Effector CD8-positive, alpha-beta T cell (primary cell): Measurements from ENCODE around the gene FPR2.
"Not testable (repeated sequence)": the region's sequence is repeated elsewhere in the genome, so short reads cannot be mapped to it uniquely, and the experiment has no call there.

Experiments used
- DNase-seq: peaks from one replicate; lab custom pipeline; 2025; lab: John Stamatoyannopoulos, UW

Gene FPR2

DNA sequence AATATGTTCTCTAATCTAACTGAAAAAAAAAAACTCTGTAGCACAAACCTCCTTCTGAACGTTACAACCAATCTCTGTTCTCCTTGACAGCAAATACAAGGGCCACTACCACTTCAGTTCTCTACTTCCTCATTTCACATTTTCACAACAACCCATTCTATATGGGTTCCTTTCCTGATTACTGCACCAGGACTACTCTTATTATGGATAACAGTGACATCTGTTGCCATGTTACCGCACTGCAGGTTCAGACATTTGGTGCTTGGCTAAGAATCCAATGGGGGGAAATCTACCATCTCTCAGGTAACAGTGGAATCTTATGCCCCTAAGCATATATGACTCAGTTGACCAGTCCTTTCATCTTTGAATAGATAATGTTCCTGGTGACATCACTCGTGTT, 22.4 kb downstream of the FPR2 start:
- no peak for DNase-seq

DNA sequence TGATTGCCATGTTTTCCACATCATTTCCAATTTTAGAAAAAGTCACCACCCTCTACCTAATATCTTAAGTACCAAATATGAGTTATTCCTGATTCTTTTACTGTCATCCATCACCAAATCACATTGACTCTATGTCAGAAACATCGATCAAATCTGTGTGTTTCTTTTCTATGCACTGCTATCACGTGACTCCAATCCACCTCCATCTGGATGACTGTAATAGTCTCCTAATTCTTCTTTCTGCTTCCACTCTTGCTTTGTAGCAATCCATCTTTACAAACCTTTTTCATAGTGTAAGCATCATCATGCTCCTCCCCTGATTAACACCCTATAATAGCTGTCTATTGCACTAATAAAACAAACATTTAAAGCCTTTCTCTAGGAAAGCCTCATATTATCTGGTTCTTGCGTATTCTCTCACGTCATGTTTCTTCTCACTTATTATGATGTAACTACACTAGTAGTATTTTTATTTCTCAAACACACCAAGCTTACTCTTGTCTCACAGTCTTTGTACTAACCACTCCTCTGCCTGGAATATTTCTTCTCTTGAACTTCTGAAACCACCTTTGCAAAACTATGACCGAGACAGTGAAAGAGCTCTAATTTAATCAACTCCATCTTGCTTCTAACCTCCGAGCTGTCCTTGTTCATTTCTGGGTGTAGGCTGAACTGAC, 23.3 kb downstream of the FPR2 start:
- DNase-seq = no peak

DNA sequence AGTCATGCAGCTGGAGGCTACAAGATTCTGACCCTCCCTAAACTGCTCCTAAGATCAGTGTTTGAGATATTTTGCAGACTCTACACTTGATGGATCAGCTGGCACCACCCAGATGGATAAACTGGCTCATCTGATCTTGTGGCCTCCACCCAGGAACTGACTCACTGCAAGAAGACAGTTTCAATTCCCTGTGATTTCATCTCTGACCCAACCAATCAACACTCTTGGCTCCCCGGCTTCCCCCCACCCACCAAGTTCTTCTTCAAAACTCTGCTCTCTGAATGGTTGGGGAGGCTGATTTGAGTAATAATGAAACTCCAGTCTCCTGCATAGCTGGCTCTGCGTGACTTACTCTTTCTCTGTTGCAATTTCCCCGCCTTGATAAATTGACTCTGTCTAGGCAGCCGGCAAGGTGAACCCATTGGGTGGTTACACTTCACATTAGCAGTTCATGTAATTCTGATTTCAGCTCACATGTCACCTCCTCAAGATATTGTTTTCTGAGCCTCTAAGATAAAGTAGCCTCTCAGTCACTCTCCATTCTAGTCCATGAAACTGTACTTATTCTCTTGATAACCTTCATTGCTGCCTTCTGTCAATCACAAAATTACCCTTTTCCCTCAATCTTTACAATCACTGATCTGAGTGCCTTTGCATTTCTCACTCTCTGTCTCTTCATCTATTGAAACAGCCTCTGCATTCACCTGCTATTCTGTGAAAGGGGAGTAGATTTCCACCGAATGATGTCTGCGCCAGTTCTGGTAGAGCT, 24.1 kb downstream of the FPR2 start:
- DNase-seq = no peak

DNA sequence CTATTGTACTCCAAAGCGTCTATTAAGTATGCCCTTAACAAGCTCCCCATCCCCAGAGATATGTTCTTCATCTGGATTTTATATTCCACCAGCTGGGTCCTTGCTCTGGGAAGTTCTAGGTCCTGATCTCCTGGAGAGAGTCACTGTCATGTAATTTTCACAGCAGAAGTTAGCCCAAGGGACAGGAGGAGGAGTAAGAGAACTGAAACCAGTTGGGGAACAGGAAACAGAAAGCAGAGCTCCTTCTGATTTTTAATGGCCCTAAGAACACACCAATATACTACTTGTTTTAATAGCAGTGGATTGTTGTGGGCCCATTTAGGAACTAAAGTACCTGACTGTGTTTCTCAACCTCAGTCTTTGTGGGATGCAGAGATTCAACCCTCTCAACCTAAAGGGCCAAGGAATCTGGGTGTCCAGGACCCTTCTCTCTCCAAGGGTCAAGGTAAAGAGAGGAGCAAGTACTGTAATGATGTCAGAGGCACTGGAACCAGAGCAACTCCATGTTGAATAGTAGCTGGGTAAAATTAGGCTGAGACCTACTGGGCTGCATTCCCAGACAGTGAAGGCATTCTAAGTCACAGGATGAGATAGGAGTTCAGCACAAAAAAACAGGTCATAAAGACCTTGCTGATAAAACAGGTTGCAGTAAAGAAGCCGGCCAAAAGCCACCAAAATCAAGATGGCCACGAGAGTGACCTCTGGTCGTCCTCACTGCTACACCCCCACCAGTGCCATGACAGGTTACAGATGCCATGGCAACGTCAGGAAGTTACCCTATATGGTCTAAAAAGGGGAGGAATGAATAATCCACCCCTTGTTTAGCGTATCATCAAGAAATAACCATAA, 25.9 kb downstream of the FPR2 start:
- DNase-seq = no peak

DNA sequence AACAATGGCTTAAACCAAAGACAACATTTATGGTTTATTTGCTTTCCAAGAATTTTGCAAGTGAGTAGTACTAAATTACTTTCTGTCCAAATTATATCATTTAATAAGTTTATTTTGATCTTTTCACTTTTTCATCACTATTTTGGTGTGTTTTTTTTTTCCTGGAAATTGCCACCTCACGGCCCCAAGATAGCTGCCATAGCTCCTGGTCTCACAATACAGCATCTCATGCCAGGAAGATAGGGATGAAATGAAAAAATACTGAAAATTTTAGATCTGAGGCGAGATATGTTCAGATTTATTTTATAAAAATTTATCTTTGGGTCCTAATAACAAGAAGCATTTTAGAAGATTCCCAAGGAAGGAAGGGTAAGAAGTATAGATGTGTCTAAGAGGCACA, 27.0 kb downstream of the FPR2 start:
- no peak for DNase-seq

DNA sequence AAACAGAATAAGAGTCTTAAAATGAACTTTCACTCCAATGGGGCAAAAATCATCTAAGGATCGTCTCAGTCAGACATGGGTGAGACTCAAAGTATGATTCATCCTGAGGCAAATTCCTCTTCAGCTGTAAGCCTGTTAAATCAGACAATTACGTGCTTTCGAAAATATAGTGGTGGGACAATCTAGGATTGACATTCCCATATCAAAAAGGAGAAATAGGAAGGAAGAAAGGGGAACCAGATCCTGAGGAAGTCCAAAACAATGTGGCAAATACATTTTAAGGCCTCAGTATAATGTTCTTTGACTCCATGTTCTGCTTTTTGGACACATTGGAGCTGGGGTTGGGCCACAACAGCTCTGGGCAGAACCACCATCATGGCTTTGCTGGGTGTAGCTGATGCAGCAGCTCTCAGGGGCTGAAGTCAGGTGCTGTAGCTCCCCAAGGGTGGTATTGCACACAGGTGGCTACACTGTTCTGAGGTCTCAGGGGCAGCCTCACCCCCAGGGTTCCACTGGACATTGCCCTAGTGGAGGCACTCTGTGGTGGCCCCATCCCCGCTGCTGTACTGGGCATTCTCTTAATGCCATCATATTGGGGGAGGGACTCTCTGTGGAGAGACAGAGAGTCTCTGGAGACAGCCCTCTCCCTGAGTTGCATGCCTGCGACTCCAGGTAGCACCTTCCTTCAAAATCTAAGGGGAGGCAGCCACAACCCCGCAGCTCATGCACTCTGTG, 28.2 kb downstream of the FPR2 start:
- DNase-seq = no peak

DNA sequence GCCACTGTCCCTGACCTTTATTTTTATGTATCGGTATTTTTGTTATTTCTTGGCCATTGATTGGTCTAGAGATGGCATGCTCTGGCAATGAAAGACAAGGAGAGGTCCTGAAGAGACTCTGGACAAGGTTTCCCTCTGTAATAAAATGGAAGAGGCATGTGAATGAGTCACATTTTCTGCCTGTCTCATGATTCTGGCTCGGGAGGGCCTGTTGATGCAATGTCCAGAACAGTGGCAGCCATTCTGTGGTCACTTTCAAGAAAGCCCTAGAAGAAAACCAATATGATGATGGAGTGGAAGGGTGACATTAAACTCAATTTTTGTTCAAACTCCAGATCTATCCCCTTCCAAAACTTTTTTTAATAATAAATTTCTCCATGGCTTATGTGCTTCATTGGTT, 32.0 kb downstream of the FPR2 start:
- no peak for DNase-seq

DNA sequence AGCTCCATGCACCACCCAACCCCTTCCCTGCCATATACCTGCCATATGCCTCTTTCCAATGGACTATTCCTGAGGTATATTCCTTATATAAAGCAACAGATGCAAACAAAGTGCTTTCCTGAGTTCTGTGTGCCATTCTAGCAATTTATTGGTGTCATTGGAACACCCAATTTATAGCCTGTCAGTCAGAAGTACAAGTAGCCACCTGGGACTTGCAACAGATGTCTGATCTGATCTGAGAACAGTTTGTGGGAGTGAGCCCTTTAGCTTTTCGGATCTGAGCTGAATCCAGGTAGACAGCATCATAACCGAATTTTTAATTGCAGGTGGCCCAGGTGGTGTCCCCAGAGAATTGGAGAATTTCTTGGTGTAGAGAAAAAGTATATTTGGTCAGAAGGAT, 33.0 kb downstream of the FPR2 start:
- no peak for DNase-seq

DNA sequence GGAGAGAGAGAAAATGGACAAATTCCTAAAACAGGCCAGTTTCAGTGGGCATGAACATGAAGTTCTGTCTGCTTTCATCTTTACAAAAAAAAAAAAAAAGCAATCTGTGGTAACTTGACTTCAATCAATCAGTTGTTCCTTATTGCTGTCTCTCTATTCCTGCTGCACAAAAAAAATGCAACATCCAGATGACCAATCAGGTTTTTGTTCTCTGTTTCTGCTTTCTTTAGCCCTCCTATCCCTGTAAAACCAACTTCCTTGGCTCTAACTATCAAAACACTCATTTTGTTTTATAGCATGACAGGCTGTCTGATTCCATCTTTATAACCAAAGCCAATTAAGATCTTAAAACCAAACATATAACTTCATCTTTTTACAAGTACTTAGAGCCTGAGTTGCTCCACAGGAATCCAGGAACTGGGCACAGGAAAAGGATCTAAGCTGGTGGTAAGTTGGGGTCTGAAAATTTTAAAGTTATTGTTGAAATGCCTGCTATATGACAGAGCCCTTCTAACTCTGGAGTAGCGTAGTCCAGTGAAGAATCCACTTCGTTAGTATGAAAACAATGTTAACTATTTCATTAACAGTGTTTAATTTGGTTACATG, 34.0 kb downstream of the FPR2 start, which contains the start of gene FPR3:
Gene FPR3 (plus strand): TSS at position 273 of the 606 bp plus-strand sequence. CDS start 28,592 bp downstream, outside the sequence.
- no peak for DNase-seq

DNA sequence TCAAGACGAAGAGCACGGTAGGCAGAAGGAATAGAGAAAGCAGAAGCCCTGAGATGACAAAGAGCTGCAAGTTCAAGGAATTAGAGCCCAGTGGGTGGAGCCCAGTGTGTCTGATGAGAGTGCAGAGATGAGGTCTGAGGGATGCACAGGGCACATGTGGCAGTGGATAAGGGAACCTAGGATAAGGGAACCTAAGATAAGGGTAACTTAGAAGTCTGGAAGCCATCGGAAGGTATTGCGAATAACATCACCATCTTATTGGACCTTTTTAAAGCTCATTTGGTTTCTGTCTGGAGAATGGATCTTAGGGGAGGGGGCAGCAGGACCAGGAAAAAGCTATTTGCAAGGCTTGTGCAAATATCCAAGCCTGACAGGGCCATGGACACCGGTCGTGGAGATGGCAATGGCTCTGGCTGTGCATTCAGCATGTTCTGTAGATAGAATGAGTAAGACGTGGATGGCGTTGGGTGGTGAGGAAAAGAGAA, 35.3 kb downstream of the FPR2 start:
- no peak for DNase-seq

DNA sequence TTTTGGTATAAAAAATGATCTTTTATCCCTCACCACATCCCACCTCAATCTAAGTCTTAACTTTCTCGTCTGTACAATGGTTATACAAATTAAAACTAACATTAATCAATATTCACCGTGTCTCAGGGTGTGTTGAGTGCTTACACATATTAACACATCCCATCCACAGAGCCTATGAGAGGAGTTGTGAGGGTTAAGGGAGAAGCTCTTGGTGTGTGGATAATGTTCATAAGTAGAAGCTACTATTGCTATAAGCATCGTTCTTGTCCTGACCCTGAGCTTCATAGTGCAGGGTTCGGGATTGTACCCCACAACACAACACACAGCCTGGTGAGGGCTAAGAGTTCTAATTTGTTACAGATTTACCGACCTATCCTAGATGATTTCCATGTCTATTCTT, 36.5 kb downstream of the FPR2 start:
- DNase-seq = no peak

DNA sequence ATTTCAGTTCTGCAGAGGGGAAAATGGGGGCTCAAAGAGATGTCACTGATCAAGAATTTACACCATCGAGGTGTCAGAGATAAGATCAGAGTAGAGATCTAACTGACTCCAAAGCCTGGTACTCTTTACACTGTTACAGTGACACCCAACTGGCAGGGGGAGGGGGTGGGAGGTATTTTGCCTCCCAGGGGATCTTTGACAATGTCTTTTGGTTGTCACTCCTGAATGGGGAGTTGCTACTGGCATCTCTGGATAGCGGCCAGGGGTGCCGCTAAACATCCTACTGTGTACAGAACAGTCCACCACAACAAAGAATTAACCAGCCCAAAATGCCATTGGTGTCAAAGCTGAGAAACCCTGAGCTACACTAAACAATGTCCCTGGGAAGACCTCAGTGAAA, 37.1 kb downstream of the FPR2 start:
- DNase-seq = no peak

DNA sequence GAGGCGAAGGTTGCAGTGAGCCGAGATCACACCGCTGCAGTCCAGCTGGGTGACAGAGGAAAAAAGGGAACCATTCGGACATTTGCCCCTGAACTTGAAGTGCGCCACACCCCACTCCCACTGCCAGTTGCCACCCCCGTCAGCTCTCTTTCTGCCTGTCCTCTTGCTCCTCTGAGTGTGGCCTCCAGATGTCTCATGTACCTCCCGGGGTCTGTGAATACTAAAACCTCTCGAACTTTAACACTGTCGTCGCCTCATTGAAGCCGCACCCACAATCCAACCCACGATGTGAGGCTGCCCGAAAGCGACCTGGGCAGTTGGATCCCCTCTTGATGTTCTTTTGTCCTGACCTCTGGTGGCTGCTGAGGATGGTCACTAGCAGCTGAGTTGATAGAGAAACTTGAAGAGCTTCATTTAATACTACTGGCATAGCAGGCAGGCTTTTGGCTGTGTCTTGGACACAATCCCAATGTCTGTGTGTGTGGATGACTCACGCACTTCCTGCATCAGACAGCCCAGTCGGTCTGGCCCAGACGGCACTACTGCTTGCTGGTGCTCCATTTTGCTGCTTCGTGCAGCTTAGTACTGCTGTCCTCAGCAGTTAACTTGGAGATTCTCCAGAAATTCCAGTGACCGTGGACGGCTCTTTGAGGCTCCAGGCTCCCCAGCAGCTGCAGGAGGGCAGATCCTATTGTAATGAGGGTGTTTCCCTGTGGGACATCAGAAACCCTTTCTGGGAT, 38.2 kb downstream of the FPR2 start:
- DNase-seq = no peak

DNA sequence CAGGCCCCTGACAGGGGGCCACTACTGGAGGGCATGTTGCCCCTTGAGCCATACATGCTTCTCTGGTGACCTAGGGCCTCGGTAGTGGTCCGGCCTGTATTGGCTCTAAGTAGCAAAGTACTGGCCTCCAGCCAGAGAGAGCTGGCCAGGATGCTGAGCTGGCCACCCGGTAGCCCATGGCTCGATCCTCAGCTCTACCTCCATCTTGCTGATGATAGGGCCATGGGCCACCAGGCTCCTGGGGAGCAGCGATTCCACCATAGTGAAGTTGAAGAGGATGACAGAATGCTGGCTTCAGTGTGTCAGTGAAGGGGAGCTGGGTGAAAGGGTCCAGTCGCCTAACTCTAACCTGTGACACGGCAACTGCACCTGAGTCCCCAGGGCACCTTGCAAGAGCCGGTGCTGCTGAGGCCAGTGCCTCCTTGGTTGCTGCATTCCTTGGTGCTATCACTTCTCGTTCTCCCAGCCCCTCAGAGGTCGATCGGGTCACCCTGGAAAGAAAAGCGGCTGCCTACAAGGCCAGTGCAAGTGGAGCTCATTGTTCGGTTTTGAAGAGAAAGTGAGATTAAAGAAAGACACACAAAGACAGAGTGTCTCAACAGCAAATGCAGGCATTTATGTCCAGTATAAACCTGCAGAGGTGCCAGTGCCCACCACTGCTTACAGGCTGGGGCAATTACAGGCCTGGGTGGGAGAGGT, 38.9 kb downstream of the FPR2 start:
- DNase-seq = no peak

DNA sequence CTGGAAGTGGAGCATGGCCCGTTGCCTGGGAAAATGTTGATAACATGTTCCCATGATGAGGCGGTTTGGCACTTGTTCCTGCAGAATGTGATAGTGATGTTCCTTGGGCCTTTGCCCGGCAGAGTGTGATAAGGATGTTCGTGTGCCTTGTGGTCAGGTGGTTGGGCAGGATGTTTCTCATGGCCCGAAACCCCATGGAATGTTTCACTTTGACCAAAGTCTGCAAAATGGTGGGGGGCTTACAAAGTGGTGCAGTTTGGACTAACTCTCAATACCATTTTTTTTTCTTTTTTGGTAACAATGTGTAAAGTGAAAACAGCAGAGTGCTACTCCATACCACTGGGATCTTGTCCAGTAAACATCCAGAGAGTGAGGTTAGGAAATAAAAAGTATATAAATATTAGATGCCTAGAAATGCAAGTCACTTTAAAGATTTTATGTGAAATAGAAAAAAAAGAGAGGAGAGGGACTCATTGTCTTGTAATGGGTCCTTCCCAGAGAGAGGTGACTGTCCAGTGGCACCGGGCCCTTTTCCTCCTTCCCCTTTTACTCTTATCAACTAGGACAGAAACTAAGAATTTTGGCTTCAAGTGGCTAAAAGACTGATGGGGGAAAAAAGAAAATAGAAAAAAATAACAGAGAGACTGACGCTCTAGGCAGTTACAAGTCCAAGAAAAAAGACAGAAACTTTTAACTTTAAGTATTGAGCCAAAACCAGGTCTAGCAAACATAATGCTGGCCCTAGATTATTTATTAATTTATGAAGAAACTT, 39.7 kb downstream of the FPR2 start:
- DNase-seq = no peak

DNA sequence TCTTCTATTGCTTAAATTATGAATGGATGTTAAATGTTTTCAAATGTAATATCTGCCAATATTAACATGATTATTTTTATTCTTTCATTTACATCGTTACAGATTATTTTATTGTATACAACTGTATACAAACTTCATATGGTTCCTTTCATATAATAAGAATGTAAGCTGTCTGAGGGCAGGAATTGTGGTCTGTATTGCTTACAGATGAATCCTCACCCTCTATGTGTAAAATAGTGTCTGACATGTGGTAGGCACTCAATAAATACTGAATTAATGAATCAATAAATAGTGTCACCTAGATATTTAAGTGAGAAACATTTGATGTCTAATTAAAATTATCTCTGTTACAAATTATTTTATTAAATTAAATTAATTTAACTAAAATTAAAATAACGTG, 41.8 kb downstream of the FPR2 start:
- no peak for DNase-seq

DNA sequence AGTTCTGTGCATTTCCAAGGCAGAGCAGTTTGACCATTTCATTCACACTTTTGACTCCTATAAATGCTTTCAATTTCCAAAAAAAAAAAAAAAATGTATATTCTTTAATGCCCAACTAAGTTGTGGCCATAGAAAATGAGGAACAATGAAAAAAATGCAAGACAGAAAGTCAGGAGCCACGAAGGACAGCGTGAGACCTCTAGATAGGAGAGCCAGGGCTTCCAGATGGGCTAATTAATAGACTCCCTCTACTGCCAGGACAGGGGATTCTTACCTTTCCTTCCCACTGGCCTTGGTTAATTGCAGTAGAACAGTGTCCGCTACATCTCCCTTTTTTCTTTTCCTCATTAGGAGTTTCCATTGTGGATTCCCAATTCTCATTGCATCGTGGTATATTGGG, 42.5 kb downstream of the FPR2 start:
- no peak for DNase-seq

DNA sequence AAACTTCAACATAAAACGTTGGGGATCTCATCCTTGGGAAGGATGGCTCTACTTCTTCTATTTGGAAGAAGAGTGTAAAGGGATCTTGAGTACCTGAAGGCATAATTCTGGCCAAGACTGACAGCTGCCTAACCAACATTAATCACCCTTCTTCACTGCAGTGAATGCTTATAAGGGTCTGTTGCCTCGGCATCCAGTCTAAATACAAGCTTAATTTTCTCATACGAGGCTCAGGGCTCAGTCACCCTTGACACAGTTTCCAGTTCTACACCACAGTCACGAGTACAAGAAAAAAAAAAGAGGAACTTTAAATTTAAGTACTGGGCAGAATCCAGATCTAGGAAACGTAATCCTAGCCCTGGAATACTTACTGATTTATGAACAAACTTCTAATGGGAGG, 43.0 kb downstream of the FPR2 start:
- no peak for DNase-seq

DNA sequence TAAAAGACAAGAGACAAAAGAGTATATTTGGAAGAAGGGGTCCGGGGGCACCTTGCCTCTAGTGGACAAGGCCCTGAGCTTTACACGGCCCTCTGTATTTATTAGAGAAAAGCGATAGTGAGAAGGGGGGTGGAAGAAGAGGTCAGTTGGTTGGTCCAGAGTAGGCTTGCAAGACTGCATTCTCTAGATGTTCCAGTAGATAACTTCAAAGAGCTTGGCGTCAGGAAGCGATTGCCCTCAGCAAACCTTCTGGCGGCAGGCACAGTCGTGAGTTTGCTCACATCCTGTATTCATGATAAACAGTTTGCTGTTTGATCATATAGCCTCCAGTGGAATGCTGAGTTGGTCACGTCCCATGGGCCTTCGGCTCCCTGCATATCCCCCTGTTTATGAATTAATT, 43.8 kb downstream of the FPR2 start:
- not testable (repeated sequence) for DNase-seq
